MM.1S (cell line): ENCODE results near the gene VAV2.

Experiments
- DNase-seq: peaks from one replicate; pipeline ENCODE4 v3.0.0-alpha.2; 2015
- H2AFZ ChIP-seq: fragments of 300-600 bp; sonication (generic); 2 replicates; pipeline ENCODE4 v1.6.0; 2016; ENCODE audit warnings: antibody characterized with exemption, low read length
- H3F3A ChIP-seq: fragments of 300-600 bp; sonication (generic); 2 replicates; pipeline ENCODE4 v1.6.1; 2016; ENCODE audit warnings: mild to moderate bottlenecking, antibody characterized with exemption, low read length, moderate library complexity, mixed read lengths; ENCODE audit not compliant: insufficient read depth
- H3K27ac ChIP-seq: fragments of 300-600 bp; sonication (generic); 2 replicates; pipeline ENCODE4 v1.5.1; 2016; ENCODE audit warnings: mild to moderate bottlenecking, low read length
- H3K27me3 ChIP-seq: fragments of 300-600 bp; sonication (generic); replicated peaks from 2 replicates; pipeline ENCODE4 v1.6.0; 2016; ENCODE audit warnings: low read length; ENCODE audit not compliant: insufficient read depth
- H3K36me3 ChIP-seq: fragments of 300-600 bp; sonication (generic); replicated peaks from 2 replicates; pipeline ENCODE4 v1.6.1; 2016; ENCODE audit warnings: mild to moderate bottlenecking, low read length, mixed read lengths; ENCODE audit not compliant: insufficient read depth
- H3K4me1 ChIP-seq: fragments of 300-600 bp; sonication (generic); 2 replicates; pipeline ENCODE4 v1.6.1; 2016; ENCODE audit warnings: low read length, mixed read lengths
- H3K4me2 ChIP-seq: fragments of 300-600 bp; sonication (generic); 2 replicates; pipeline ENCODE4 v1.6.0; 2016; ENCODE audit warnings: low read depth, low read length
- H3K4me3 ChIP-seq: fragments of 300-600 bp; sonication (generic); 2 replicates; pipeline ENCODE4 v1.5.1; 2016; ENCODE audit warnings: low read length, mixed read lengths
- H3K79me2 ChIP-seq: fragments of 300-600 bp; sonication (generic); 2 replicates; pipeline ENCODE4 v1.6.1; 2016; ENCODE audit warnings: mixed run types, low read length, mixed read lengths
- H3K9ac ChIP-seq: fragments of 300-600 bp; sonication (generic); 2 replicates; pipeline ENCODE4 v1.6.1; 2016; ENCODE audit warnings: low read length, mixed read lengths
- H3K9me2 ChIP-seq: fragments of 300-600 bp; sonication (generic); replicated peaks from 2 replicates; pipeline ENCODE4 v1.6.1; 2016; ENCODE audit warnings: mild to moderate bottlenecking, low read length, mixed read lengths; ENCODE audit not compliant: insufficient read depth
- H3K9me3 ChIP-seq: fragments of 300-600 bp; sonication (generic); replicated peaks from 2 replicates; pipeline ENCODE4 v1.6.1; 2016; ENCODE audit warnings: mild to moderate bottlenecking, low read length, mixed read lengths; ENCODE audit not compliant: insufficient read depth
- H4K20me1 ChIP-seq: fragments of 300-600 bp; sonication (generic); 2 replicates; pipeline ENCODE4 v1.6.1; 2016; ENCODE audit warnings: mild to moderate bottlenecking, low read length, moderate library complexity, mixed read lengths; ENCODE audit not compliant: insufficient read depth
- EZH2 ChIP-seq: fragments of 300-600 bp; sonication (generic); optimal IDR thresholded peaks from 2 replicates; pipeline ENCODE3; 2017; ENCODE audit warnings: low read depth, mild to moderate bottlenecking, antibody characterized with exemption, low read length, mixed read lengths
- EZH2phosphoT487 ChIP-seq: fragments of 300-600 bp; sonication (generic); IDR thresholded peaks from 2 replicates; pipeline ENCODE4 v1.6.1; 2018; ENCODE audit warnings: antibody characterized with exemption, low read length
- TF ChIP-seq, protein P1 (sequence below): fragments of 300-600 bp; sonication (generic); IDR thresholded peaks from 2 replicates; pipeline ENCODE4 v1.5.1; 2016; ENCODE audit warnings: antibody characterized with exemption, low read length, mixed read lengths

VAV2 gene

DNA sequence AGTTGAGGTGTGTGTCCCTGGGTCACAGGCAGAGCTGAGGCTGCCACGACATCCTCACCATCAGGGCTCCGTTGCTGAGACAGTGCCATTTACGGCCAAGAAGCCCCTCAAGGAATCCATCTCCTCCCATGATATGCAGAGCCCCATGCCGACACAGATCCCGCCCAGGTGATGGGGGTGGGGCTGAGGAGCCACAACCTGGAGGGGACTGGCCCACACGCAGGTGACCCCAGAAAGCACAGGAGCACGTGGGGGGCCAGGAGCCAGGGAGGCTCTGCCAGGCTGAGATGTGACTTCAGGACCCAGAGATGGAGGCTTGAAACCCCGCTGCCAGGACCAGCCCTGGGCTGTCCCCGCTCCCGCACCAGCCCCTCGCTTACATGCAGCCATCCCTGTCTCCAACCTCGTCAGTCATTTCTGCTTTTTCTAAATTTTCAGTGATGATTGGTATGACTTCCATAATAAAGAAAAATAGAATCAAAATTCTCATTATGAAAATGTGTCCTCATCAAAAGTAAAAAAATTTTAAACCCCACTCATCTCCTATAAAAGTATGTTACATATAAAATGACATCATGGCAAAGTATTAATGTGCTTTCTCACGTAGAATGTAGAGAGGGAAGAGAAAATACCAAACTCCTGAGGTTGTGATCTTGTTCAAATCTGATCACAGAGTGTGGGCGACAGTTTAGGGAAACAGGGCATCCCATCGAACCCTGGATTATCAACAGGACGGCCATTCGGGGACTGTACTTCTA, 155.9 kb downstream of the VAV2 start:
- H3K27me3 ChIP-seq: peaks cover 26% of the 10 kb centered on the region
- no peaks in the 10 kb centered on the region for H3K79me2 ChIP-seq
- H3F3A ChIP-seq: no peaks in the 10 kb centered on the region
- H3K9me2 ChIP-seq: no peaks in the 10 kb centered on the region
- H3K4me1 ChIP-seq: no peaks in the 10 kb centered on the region
- no peak overlapping the region for H2AFZ ChIP-seq
- TF ChIP-seq, protein P1, sequence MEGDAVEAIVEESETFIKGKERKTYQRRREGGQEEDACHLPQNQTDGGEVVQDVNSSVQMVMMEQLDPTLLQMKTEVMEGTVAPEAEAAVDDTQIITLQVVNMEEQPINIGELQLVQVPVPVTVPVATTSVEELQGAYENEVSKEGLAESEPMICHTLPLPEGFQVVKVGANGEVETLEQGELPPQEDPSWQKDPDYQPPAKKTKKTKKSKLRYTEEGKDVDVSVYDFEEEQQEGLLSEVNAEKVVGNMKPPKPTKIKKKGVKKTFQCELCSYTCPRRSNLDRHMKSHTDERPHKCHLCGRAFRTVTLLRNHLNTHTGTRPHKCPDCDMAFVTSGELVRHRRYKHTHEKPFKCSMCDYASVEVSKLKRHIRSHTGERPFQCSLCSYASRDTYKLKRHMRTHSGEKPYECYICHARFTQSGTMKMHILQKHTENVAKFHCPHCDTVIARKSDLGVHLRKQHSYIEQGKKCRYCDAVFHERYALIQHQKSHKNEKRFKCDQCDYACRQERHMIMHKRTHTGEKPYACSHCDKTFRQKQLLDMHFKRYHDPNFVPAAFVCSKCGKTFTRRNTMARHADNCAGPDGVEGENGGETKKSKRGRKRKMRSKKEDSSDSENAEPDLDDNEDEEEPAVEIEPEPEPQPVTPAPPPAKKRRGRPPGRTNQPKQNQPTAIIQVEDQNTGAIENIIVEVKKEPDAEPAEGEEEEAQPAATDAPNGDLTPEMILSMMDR: no peak
- TF ChIP-seq EZH2 (no peak), EZH2phosphoT487 (no peak)
- no peaks in the 10 kb centered on the region for H4K20me1 ChIP-seq
- H3K9me3 ChIP-seq: no peaks in the 10 kb centered on the region
- no peak overlapping the region for H3K4me2 ChIP-seq
- no peak overlapping the region for H3K9ac ChIP-seq
- no peak overlapping the region for H3K4me3 ChIP-seq
- no peak for DNase-seq
- H3K36me3 ChIP-seq: no peaks in the 10 kb centered on the region
- no peak overlapping the region for H3K27ac ChIP-seq

DNA sequence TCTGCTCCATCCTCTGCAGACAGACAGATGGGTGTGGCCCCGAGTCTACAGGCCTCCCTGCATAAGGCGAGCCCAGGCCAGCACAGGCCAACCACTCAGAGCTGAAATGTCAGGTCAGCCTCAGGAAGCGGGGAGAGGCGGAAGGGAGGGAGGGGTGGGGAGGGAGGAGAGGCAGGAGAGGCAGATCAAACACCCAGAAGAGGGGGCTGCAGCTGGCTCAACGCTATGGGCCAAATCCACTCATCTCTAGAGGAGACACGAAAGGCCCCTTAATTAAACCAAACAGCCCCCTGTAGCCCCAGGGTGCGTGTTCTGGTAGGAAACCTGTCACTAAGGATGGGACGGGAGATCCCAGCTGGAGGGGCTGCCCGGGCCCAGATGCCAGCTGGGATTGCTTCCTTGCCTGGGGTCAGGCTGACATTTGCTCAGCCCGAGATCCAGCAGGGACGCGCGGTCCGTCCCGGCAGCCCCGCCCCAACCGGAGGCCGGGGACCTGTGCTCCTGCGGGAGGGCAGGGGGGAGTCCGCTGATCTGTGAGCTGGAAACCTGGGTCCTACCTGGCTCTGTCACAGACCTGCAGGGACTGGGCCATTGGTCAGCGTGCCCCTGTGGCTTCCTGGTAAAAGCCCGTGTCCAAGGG, 156.7 kb downstream of the VAV2 start:
- Histone ChIP-seq H3F3A (no peaks in the 10 kb centered on the region), H3K27me3 (peaks cover 23% of the 10 kb centered on the region), H3K27ac (no peak overlapping the region), H2AFZ (no peak overlapping the region), H3K9ac (no peak overlapping the region), H3K36me3 (no peaks in the 10 kb centered on the region), H3K4me1 (no peaks in the 10 kb centered on the region), H4K20me1 (no peaks in the 10 kb centered on the region), H3K9me3 (no peaks in the 10 kb centered on the region), H3K4me3 (no peak overlapping the region), H3K79me2 (no peaks in the 10 kb centered on the region), H3K4me2 (no peak overlapping the region), H3K9me2 (no peaks in the 10 kb centered on the region)
- no peak for DNase-seq
- TF ChIP-seq, protein P1: no peak
- TF ChIP-seq EZH2phosphoT487 (no peak), EZH2 (no peak)

DNA sequence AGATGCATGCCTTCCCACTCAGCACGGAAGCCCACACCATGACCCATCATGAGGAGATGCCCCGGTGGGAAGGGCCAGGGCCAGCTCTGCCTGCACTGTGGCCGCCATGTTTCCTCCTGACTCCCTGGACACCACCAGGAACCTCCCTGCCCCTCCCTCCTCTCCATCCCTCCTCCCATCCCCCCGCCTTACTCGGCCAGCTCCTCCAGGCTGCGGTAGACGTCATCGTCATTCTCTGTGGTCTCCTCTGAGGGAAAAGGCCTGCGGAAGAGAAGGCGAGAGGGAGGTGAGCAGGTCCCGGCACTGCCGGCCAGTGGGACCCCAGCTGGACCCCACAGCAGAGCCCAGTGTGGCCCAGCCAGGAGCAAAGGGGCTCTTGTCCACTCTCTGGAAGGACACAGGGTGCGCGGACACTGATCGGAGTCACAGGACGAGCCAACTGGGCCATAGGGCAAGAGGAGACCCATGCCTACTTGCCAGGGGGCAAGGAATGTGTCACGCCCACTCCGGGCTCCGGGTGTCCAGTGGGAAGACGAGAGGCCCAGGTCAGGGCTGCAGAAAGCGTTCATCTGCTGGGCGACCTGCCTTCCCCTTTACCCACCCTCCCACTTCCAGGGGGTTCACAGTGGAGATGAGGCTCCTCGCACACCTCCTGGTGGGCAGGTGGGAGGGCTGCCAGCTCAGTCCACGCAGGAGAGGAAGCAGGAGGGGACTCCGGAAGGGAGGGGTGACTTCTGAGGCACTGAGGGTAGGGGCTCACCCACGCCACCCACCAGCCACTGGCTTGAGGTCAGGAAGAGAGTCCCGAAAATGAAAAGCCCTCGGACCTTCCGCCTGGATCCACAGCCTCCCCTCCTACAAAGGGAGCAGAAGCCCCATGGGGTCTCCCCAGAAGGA, 157.8 kb downstream of the VAV2 start:
- Histone ChIP-seq H2AFZ (no peak overlapping the region), H3K36me3 (no peaks in the 10 kb centered on the region), H4K20me1 (no peaks in the 10 kb centered on the region), H3K27ac (no peak overlapping the region), H3K9me2 (no peaks in the 10 kb centered on the region), H3K4me1 (no peaks in the 10 kb centered on the region), H3K9me3 (no peaks in the 10 kb centered on the region), H3K27me3 (peaks cover 23% of the 10 kb centered on the region), H3K4me3 (no peak overlapping the region), H3K79me2 (no peaks in the 10 kb centered on the region), H3K9ac (no peak overlapping the region), H3F3A (no peaks in the 10 kb centered on the region), H3K4me2 (no peak overlapping the region)
- TF ChIP-seq EZH2 (no peak), EZH2phosphoT487 (no peak)
- TF ChIP-seq, protein P1: no peak
- no peak for DNase-seq
